Skeletal muscle cell (primary cell): ENCODE data around the gene ATF7IP.
"Not testable (repeated sequence)": the region's sequence is repeated elsewhere in the genome, so short reads cannot be mapped to it uniquely, and the experiment has no call there.

Experiments used
- DNase-seq: peaks from one replicate; pipeline ENCODE4 v3.0.0-alpha.2; 2010; ENCODE audit warnings: low read depth
- H3K4me3 ChIP-seq: 2 replicates; pipeline ENCODE4 v1.5.1; 2011; ENCODE audit warnings: low read depth, mild to moderate bottlenecking, control low read depth, low read length, moderate library complexity

The ATF7IP gene

GRCh38 chr12:14367040-14367661 is 1.7 kb downstream of the ATF7IP start:
- peak overlapping the region; percentile 65 for H3K4me3 ChIP-seq
- DNase-seq, result peak; percentile 7

GRCh38 chr12:14369311-14369710 is 3.8 kb downstream of the ATF7IP start:
- DNase-seq, result no peak
- H3K4me3 ChIP-seq, result no peak overlapping the region

GRCh38 chr12:14373217-14373616 is 7.7 kb downstream of the ATF7IP start:
- H3K4me3 ChIP-seq, result no peak overlapping the region
- no peak for DNase-seq

- no peak overlapping the region for H3K4me3 ChIP-seq
- DNase-seq, result no peak
Measured at GRCh38 chr12:14379508-14379907, 14.0 kb downstream of the ATF7IP start.

GRCh38 chr12:14384783-14385638 is 19.5 kb downstream of the ATF7IP start:
- peak; percentile 81 for DNase-seq
- peak overlapping the region; percentile 26 for H3K4me3 ChIP-seq

GRCh38 chr12:14387219-14387871 is 21.9 kb downstream of the ATF7IP start:
- DNase-seq, result no peak
- no peak overlapping the region for H3K4me3 ChIP-seq

- no peak overlapping the region for H3K4me3 ChIP-seq
- DNase-seq, result no peak
Measured at GRCh38 chr12:14390449-14390848, 25.0 kb downstream of the ATF7IP start.

- H3K4me3 ChIP-seq, result no peak overlapping the region
- no peak for DNase-seq
Measured at GRCh38 chr12:14390870-14391530, 25.5 kb downstream of the ATF7IP start.

- no peak for DNase-seq
- H3K4me3 ChIP-seq, result no peak overlapping the region
Measured at GRCh38 chr12:14393751-14394150, 28.3 kb downstream of the ATF7IP start.

GRCh38 chr12:14394317-14395073 is 29.0 kb downstream of the ATF7IP start:
- DNase-seq, result peak; percentile 56
- no peak overlapping the region for H3K4me3 ChIP-seq

- H3K4me3 ChIP-seq, result no peak overlapping the region
- no peak for DNase-seq
Measured at GRCh38 chr12:14395074-14395778, 29.7 kb downstream of the ATF7IP start.

GRCh38 chr12:14396071-14396470 is 30.6 kb downstream of the ATF7IP start:
- no peak overlapping the region for H3K4me3 ChIP-seq
- DNase-seq, result no peak

GRCh38 chr12:14399871-14400270 is 34.4 kb downstream of the ATF7IP start:
- no peak for DNase-seq
- H3K4me3 ChIP-seq, result no peak overlapping the region

GRCh38 chr12:14400599-14400998 is 35.1 kb downstream of the ATF7IP start:
- DNase-seq, result no peak
- no peak overlapping the region for H3K4me3 ChIP-seq

- not testable (repeated sequence) for H3K4me3 ChIP-seq, DNase-seq
Measured at GRCh38 chr12:14401267-14401666, 35.8 kb downstream of the ATF7IP start.

GRCh38 chr12:14402697-14403096 is 37.2 kb downstream of the ATF7IP start:
- DNase-seq, result no peak
- H3K4me3 ChIP-seq, result no peak overlapping the region

- no peak overlapping the region for H3K4me3 ChIP-seq
- DNase-seq, result no peak
Measured at GRCh38 chr12:14403293-14403692, 37.8 kb downstream of the ATF7IP start.

- H3K4me3 ChIP-seq, result no peak overlapping the region
- DNase-seq, result peak; percentile 45
Measured at GRCh38 chr12:14403711-14404196, 38.3 kb downstream of the ATF7IP start.
